SK-N-SH (cell line): ENCODE data around the gene TMEM212.

Source experiments
- EP300 ChIP-seq, 2 experiments: IDR thresholded peaks; 2 replicates each; pipeline versions ENCODE4 v1.4.0 to v1.6.1; 2012; ENCODE audit warnings: borderline replicate concordance in 1 of 2, low read depth in 1 of 2, low read length in 1 of 2
- MEF2A ChIP-seq: IDR thresholded peaks from 2 replicates; pipeline ENCODE4 v1.4.0; 2012; ENCODE audit warnings: low read depth, borderline replicate concordance
- MXI1 ChIP-seq: IDR thresholded peaks from 2 replicates; pipeline ENCODE4 v1.6.1; 2012; ENCODE audit warnings: mild to moderate bottlenecking, low read depth, low read length, improper control_type of control experiment
- RCOR1 ChIP-seq: fragments of 150-350 bp; IDR thresholded peaks from 2 replicates; pipeline ENCODE4 v1.6.1; 2017; ENCODE audit warnings: antibody characterized with exemption, low read length
- TAF1 ChIP-seq: IDR thresholded peaks from 2 replicates; pipeline ENCODE4 v1.6.1; 2012; ENCODE audit warnings: low read depth, mild to moderate bottlenecking, low read length, moderate library complexity, borderline replicate concordance
- TCF12 ChIP-seq: IDR thresholded peaks from 2 replicates; pipeline ENCODE4 v1.4.0; 2012
- YY1 ChIP-seq: IDR thresholded peaks from 2 replicates; pipeline ENCODE4 v1.4.0; 2012; ENCODE audit warnings: low read depth, mild to moderate bottlenecking
- TF ChIP-seq, protein P1 (sequence below): fragments of 200-600 bp; sonication (generic); IDR thresholded peaks from 2 replicates; pipeline ENCODE4 v1.6.1; 2017; ENCODE audit warnings: antibody characterized with exemption, mild to moderate bottlenecking, moderate library complexity

DNA sequence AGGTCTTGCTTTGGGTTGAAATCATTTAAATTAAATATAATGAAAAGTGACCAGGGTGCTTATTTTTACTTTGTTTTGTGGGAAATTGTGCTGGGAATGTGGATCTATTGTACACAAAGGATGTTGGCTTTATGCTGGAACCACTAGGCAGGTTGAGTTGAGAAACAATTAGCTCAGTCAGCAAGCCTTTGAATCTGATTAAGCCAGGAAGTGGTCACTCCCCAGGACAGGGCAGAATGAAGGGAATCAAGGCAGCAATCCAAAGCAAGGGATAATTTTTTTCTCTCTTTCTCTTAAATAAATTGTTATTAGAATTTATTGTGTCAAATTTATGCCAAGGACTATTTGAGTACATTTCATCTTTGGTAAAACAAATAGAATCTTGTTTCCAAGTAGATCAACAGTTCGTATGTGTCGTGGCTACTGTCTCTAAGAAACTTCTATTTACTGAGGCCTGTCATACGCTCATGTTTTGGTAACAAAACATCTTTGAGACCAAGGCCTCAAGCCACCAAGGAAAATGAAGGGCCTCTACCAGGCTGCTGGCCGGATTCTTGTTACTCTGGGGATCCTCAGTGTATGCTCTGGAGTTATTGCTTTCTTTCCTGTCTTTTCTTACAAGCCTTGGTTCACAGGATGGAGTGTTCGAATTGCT lies at the start of gene TMEM212:
- TF ChIP-seq MXI1 = no peak
- TF ChIP-seq, protein P1, sequence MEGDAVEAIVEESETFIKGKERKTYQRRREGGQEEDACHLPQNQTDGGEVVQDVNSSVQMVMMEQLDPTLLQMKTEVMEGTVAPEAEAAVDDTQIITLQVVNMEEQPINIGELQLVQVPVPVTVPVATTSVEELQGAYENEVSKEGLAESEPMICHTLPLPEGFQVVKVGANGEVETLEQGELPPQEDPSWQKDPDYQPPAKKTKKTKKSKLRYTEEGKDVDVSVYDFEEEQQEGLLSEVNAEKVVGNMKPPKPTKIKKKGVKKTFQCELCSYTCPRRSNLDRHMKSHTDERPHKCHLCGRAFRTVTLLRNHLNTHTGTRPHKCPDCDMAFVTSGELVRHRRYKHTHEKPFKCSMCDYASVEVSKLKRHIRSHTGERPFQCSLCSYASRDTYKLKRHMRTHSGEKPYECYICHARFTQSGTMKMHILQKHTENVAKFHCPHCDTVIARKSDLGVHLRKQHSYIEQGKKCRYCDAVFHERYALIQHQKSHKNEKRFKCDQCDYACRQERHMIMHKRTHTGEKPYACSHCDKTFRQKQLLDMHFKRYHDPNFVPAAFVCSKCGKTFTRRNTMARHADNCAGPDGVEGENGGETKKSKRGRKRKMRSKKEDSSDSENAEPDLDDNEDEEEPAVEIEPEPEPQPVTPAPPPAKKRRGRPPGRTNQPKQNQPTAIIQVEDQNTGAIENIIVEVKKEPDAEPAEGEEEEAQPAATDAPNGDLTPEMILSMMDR = no peak
- TF ChIP-seq RCOR1 = no peak
- TF ChIP-seq EP300 (IDR thresholded peaks at IDR 0.05; ENCODE audit: borderline replicate concordance in 1 of 2, low read depth in 1 of 2, low read length in 1 of 2) = no peak
- no peak for TF ChIP-seq YY1
- TF ChIP-seq MEF2A = no peak
- no peak for TF ChIP-seq TAF1
- TF ChIP-seq TCF12 = no peak
